IPS DF 4.7 (cell line): ENCODE data around the gene SLC30A10.
"Not testable (repeated sequence)": the region's sequence is repeated elsewhere in the genome, so short reads cannot be mapped to it uniquely, and the experiment has no call there.

Experiments used
- DNase-seq: peaks from one replicate; pipeline ENCODE4 v3.0.0-alpha.2; 2013; ENCODE audit warnings: low spot score; ENCODE audit errors: extremely low read depth

Gene SLC30A10

DNA sequence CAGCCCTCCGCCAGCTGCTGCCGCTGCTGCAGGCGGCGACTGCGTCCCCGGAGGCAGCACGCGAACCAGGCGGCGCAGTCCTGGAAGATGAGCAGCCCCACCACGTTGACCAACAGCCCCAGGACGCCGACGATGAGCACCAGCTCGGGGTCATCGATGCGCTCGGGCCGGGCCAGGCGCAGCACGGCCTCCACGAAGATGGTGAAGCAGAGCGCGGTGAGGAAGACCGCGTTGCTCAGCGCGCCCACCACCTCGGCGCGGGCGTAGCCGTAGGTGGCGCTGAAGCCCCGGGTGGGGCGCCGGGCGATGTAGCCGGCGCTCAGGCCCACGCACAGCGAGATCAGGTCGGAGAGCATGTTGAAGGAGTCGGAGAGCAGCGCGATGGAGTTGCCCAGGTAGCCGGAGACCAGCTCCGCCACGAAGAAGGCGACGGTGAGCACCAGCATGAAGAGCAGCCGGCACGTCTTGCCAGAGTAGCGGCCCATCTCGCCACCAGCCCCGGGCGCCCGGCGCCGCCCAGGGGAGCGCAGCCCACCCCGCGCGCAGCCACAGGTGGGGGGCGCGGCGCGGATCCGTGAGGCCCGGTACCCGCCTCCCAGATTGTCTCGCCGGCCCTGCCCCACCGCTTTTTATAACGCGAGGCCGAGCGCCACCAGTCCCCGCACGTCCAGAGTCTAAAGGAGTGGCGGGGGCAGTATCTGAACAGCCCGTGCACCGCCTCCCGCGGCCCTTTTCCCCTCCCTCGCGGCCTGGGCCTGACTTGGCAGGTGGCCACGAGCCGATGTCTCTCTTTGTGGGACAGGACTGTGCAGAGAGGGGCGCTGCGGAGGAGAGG, at the start of gene SLC30A10:
SLC30A10 (minus strand) TSS at position 602 of the 835 bp plus-strand sequence; CDS start at position 485, 117 bp downstream.
- DNase-seq: no peak

DNA sequence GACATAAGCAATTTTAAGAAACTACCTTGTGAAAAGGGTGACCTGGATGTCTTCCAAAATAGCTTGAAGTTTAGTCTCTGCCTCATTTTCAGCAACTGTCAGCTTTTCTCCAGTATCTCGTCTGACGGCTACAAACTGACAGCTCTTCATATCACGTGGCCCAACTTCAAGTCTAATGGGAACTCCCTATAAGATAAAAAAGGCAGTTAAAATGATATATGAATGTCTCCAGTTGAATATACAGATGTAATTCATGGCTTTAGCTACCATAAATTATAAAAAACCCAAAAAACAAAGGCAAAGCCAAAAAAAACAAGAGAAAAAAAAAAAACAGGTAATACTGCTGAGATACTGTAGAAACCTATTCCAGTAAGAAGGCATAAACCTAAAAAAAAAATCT, 44.9 kb upstream of the SLC30A10 start:
- DNase-seq: no peak

DNA sequence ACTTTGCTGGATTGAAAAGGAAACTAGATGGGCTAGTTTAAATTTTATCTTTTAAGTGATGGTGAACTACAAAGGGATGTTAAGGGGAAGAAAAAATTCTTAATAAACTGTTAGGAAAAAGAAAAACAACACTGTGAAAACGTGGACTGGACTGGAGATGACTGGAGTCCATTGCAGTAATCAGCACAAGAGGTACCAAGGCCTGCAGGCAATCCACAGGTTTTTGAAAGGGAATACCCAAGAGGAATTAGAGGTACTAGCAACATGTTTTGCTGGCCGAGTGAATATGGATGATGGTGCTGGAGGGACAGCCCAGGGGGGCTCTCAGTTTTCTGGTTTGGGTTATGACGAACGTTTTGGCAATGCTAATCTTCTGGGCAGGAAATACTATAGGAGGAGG, 39.0 kb upstream of the SLC30A10 start:
- no peak for DNase-seq

DNA sequence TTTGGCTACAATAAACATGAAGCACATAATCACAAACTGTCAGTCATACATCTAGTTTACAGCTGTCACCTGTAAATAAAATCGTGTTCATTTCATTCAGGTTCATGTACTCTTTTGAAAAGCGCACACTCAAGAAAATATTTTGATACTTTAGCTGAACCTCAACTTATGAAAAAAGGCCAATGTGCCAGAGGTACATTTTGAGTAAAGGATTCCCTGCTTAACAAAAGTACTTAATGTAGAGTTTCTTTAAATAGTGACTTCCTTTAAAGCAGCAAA, 37.7 kb upstream of the SLC30A10 start:
- no peak for DNase-seq

DNA sequence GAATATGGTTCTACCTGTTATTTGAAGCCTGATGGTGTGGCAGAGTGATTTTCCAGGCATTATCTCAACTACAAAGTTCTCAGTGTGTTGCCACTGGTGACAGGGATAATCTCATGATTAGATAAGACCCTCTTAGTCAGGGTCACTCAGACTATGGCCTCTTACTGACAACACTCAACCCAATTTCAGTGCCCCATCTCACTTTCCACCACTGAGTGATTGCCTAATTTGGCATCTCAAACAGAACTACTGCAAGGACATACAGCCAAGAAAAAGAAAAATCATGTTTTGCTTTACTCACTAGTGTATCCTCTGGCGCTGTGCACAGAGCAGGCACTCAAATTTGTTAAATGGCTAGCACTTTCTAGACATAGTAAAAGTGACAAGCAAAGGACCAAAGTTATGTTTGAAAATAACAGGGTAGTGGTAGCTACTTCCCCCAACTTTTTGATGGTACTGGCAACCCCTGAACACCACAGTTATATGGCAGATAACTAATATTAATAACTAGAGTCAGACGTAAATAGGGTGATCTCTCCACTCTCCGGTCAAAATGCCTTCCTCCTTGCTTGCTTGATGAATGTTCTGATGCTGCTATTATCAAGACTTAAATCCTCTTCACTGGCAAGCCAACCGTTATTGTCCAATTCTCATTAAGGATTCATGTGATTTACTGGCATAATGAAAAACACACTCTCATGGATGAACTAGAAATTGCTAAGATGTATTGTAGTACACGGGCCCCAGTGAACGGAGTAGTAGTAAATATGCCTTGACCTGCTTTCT, 37.1 kb upstream of the SLC30A10 start:
- DNase-seq: no peak

DNA sequence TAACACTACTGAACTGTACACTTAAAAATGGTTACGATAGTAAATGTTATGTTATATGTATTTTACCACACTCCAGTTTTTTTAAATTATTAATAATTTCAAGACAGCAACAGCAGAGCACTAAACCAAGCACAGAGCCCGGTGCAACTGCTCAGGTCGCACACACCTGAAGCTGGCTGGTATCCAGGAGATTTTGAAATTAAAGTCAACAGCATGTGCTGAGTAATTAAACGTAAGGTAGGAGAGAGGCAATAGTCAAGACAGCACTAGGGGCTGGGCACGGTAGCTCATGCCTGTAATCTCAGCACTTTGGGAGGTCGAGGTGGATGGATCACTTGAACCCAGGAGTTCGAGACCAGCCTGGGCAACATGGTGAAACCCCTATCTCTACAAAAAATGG, 35.1 kb upstream of the SLC30A10 start:
- no peak for DNase-seq

DNA sequence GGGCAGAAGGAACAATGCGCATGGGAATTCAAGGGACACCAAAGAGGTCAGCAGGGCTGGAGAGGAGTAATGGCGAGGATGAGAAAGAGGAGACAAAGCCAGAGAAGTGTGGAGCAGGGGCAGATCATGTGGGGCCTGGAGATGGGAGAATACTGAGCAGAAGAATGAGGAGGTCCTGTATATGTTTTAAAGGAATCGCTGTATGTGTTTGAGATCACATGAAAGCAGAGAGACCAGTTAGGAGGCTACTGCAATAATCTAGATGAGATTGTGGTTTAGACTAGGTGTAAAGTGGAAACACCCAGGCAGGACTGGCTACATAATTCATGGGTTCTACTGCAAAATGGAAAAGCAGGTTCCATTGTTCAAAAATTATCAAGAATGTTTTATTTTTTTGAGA, 33.3 kb upstream of the SLC30A10 start:
- no peak for DNase-seq

DNA sequence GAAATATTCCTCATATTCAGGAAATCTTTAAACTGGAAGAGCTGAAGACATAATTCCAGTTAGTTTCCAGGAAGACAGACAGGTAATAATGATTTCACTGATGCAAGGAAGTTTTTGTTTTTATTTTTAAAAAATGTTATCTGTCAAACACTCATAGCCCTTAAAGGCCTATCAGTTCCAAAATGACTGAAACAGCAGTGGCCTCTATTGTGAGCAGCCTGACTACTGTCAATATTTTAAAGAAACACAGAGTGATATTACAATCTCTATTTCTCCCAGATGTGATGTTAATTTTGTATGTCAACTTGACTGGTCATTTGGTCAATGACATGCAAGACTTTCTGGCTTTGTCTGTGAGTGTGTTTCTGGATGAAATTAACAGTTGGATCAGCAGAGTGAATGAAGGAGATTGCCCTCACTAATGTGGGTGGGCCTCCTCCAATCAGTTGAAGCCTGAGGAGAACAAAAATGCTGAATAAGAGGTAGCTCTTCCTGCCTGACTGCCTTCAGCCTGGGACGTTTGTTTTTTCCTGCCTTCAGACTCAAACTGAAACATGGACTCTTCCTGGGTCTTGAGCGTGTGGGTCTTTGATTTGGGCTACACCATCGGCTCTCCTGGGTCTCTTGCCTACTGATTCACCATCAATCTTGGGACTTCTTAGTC, 31.3 kb upstream of the SLC30A10 start:
- no peak for DNase-seq

DNA sequence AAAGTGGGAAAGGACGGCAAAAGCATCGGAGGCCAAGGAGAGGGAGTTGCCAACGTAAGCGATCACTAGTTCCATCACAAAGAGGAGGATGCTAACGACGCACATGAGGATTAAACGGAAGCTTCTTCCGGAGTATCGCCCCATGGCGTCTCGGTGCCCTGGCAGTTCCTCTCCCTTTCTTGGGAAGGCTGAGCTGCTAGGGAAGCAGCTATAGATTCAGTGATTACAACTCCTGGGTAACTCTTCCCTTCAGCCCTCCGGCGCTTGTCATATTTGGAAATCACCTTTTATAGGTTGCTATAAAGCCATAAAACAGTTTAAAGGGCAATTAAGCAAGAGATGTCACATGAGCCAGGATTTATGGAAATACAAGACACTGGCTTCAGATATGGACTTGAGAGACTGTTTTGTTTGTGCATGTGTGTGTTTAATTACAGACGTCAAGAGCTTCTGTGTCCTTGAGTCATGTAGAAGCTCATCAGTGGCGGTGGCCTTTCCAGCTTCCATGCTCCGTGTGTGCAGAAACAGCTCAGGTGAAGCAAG, 30.6 kb upstream of the SLC30A10 start:
- no peak for DNase-seq

DNA sequence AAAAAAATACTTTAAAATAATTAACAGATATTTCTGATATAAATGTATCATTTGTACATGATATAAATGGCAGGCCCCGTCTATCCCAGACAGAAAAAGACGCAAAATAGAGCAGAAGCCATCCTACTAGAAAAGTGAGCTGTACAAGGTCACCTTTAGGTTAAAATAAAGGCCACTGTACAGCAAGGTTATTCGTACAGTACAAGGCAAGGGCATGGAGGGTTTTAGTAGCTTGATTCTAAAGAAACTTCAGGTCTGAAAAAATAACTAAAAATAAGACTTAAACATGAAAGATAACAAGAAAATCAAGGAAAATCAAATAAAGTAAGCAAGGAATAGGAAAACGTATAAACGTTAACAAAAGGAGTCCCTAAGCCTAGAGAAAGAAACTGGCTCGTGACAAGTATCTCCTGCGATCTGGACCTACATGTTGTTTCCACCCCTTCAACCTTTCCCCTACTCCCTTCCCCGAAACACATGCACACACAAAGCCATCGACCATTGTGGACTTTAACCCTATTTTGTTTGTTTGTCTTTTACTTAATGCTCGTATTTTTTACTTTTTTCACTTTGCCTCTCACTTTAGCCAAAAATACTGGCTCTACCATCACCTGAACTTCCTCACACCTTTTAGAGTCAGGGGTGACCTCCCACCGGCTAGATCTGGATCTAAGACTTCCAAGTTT, 26.5 kb upstream of the SLC30A10 start:
- no peak for DNase-seq

DNA sequence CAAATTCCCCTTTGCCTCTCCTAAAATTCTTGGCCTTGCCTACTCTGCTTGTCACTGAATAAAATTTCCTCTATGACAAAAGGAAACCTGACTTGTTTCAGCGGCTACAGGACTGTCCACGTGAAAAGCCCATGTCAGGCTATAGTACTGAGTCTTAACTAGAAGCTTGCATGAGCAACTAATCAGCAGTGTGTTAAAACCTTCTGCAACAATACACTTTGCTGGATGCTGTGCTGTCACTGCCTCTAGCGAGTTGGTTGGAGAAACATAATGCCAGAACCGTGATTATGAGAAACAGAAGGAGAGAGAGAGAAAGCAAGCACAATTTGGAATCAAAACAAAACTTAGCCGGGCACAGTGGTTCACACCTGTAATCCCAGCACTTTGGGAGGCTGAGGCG, 25.7 kb upstream of the SLC30A10 start:
- DNase-seq: no peak

DNA sequence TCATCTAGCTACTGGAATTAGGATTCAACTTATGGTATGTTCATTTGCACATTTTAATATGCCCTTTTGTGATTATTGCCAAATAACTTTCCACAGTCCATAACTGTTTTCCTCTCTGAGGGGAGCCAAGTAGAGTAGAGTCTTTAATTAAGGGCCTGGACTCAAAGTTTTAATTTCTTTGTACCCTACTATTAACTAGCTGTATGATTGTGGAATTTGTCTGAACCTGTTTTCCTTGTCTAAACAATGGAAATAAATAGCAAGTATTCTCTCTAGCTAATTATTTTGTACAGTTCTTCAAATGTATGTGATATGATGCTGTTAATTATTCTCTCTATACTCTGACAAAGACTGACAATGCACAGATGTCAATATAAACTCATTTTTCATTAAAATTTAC, 24.0 kb upstream of the SLC30A10 start:
- DNase-seq: no peak

DNA sequence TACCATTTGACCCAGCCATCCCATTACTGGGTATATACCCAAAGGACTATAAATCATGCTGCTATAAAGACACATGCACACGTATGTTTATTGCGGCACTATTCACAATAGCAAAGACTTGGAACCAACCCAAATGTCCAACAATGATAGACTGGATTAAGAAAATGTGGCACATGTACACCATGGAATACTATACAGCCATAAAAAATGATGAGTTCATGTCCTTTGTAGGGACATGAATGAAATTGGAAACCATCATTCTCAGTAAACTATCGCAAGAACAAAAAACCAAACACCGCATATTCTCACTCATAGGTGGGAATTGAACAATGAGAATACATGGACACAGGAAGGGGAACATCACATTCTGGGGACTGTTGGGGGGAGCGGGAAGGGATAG, 20.9 kb upstream of the SLC30A10 start:
- DNase-seq: not testable (repeated sequence)

DNA sequence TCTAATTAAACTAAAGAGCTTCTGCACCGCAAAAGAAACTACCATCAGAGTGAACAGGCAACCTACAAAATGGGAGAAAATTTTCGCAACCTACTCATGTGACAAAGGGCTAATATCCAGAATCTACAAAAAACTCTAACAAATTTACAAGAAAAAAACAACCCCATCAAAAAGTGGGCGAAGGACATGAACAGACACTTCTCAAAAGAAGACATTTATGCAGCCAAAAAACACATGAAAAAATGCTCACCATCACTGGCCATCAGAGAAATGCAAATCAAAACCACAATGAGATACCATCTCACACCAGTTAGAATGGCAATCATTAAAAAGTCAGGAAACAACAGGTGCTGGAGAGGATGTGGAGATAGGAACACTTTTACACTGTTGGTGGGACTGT, 20.4 kb upstream of the SLC30A10 start:
- not testable (repeated sequence) for DNase-seq

DNA sequence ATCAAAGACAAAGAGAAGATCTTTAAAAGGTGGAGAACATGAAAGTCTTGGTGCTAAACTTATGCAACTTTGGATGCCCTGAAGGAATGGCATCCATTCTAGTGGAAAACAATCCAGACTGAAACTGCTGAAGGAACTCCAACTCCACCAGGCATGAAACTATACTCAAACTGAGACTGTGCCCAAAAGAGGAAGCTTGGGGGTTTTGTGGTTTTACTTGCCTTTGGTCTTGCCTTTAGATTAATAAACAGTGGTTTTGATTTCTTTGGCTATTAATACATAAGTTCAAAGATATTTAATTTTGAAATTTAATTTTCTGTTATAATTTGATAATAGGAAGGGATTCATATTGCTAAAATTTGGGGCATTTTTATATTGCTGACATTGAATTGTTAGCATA, 17.4 kb upstream of the SLC30A10 start:
- DNase-seq: no peak

DNA sequence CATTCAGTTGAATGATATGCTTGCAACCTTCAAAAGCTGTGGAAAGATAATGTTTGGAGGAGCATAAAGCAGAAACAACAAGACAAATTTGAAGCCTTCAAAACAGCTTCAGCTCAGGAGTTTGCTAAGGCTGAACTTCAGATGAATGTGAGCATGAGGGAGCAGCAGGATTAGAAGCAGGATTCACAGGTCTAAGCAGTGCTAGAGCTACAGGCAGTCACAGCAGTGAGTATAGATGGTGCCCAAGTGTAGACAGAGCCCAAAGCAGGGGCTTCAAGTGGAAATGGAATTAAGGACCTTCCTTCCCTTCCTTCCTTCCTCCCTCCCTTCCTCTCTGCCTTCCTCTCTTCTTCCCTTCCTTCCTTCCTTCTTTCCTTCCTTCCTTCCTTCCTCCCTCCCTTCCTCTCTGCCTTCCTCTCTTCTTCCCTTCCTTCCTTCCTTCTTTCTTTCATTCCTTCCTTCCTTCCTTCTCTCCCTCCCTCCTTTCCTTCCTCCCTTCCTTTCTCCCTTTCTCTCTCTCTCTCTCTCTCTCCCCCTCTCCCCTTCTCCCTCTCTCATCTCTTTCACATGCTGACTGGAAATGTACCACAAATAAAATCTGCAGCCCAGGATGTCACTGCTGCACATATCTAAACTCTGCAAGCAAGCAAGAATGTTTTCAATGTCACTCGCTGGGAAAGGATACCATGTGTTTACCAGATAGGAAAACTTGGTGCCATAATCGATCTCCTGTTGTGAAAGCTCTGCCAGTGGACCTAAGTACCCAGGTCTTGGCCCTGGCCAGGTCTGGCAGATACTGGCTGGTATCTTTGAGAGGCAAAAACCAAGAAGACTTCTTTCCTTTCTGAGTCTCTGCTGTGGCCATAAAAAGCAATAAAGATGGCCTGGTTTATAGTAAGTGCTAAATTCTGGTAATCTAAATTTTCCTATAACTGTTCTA, 13.1 kb upstream of the SLC30A10 start:
- no peak for DNase-seq

DNA sequence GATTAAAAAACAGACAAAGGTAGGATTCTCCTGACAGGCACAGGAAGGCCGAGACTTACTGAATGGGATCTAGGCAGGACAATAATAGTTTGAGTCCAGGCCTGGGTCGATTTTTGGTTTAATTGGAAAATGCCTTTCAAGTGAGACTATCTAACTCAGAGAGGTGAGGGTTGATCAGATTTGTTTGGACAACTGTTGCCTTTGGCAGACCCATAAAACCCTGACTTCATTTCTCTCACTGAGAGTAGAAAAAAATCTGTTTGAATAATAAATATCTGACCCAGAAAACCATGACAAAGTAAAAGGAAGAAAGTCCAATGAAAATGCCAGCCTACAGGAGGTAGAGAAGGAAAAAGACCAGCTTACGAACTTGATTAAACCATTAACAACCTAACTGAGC, 12.3 kb upstream of the SLC30A10 start:
- no peak for DNase-seq

DNA sequence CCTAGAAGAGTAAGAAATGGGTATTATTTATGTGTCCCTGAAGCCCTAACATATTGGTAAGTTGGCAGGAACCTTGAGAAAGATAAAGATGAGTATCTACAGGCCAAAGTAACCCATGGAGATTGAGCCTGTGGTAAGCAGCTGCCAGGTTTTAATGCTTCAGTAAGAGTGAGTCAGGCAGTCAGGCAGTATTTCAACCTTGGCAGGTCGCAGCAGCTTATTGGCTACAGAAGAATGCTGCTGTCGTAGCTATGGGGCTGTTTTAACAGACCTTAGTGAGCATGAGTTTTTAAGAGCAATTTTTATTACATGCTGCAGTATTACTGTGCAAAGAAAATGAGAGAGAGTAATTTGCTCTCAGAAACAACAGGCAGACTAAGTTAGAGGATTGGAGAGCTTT, 10.3 kb upstream of the SLC30A10 start:
- no peak for DNase-seq

DNA sequence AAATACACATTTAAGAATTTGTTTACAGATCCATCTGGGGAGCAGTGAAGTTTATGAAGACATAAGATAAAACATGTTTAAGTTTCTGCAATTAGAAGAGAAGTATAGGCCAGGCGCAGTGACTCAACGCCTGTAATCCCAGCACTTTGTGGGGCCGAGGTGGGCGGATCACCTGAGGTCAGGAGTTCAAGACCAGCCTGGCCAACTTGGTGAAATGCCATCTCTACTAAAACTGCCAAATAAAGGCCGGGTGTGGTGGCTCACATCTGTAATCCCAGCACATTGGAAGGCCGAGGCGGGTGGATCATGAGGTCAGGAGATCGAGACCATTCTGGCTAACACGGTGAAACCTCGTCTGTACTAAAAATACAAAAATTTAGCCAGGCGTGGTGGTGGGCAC, 5.4 kb upstream of the SLC30A10 start:
- DNase-seq: not testable (repeated sequence)

DNA sequence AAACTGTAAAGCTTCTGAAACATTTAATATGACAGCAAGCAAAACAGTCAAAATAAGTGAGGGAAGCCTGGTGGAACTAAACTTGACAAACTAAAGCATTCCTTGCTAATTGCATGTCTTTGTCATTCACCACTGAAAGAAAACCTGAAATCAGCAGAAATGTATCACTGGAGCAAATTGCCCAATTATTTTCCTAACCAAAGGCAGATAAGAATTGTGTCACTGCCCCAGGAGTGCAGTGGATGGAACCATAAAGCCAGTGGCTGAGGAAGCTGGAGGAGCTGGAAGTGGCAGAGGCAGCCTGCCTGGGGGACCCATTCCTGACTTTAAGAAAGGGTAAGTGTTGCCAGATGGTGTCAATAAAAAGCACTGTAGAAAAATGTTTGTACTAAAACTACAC, 2.7 kb upstream of the SLC30A10 start:
- no peak for DNase-seq

DNA sequence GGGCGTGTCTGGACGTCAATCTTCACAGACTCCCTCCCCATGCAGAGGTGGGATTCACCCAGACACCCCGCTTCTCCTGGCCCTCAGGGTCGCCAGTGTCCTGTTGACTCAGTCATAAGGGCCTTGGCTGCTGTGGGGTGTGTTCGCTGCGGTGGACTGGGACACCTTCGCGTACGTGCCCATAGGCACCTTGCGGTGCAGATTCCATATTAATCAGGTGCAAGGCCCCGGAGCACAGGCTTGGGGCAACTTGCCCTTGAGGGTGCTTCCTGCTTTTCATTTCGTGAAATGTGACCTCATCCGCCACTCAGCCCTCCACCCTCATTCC, 398 bp upstream of the SLC30A10 start:
- DNase-seq: no peak
